Measurements from ENCODE around the gene SRA1.

- TF ChIP-seq CTCF (IDR thresholded peaks at IDR 0.05; ENCODE audit: control extremely low read depth in 1 of 3, insufficient read depth in 1 of 3, low read depth in 1 of 3, low read length in 3 of 3) (no peak), EGR1 (IDR thresholded peaks at IDR 0.05; ENCODE audit: borderline replicate concordance, low read depth, low read length) (no peak), KDM5A (IDR thresholded peaks at IDR 0.05; ENCODE audit: low read length) (no peak), BCL11A (IDR thresholded peaks at IDR 0.05; ENCODE audit: low read depth in 2 of 2, low read length in 2 of 2) (no peak), TAF1 (IDR thresholded peaks at IDR 0.05; ENCODE audit: low read depth, low read length) (no peak)
Measured at GRCh38 chr5:140540227-140540626, 17.0 kb downstream of the SRA1 start.

Data from H1 (cell line).